IMR-90 (cell line): Measurements from ENCODE around the gene MRPL28. TPM values are rescaled to one million over a fixed set of nuclear protein-coding genes. Genes with fewer than 3 reads are reported as not detected.
A peak's percentile ranks its signal among the peaks of the same experiment; 100 is the strongest.

Source experiments
- ATAC-seq: fragments of 200-7000 bp; cut with Tn5 transposase; 2 replicates; pipeline ENCODE4 v1.9.1; 2020; ENCODE audit warnings: low read depth, mild to moderate bottlenecking, moderate library complexity
- BruUV-seq: library from RNA; stranded (reverse); fragments of 400-500 nt; replicated peaks from 2 replicates; lab custom pipeline; 2021; lab: Mats Ljungman, UMichigan
- CTCF ChIA-PET: fragments of 300-600 bp; formaldehyde crosslinking; extraction: SDS; loops from one replicate; lab custom pipeline; 2021; ENCODE audit warnings: antibody characterized with exemption; lab: Yijun Ruan, JAX
- POLR2A ChIA-PET: fragments of 300-600 bp; sonication (Branson Sonifier 250); formaldehyde crosslinking; loops from one replicate; lab custom pipeline; 2022; ENCODE audit warnings: antibody characterized with exemption; ENCODE audit not compliant: unreplicated experiment; lab: Charles Lee
- DNase-seq: peaks from one replicate; pipeline ENCODE4 v3.0.0; 2013
- H2AFZ ChIP-seq: replicated peaks from 2 replicates; pipeline ENCODE3; 2013; ENCODE audit warnings: low read length, mild to moderate bottlenecking; ENCODE audit not compliant: poor library complexity
- H2AK5ac ChIP-seq: 2 replicates; pipeline ENCODE4 v1.6.1; 2013; ENCODE audit warnings: low read depth, low read length, inconsistent platforms
- H2AK9ac ChIP-seq: replicated peaks from 2 replicates; pipeline ENCODE3; 2013; ENCODE audit warnings: mild to moderate bottlenecking, low read depth, low read length, moderate library complexity; ENCODE audit not compliant: poor library complexity
- H2BK120ac ChIP-seq: 2 replicates; pipeline ENCODE4 v1.6.1; 2013; ENCODE audit warnings: low read depth, low read length, inconsistent platforms
- H2BK15ac ChIP-seq: 3 replicates; pipeline ENCODE4 v1.6.1; 2013; ENCODE audit warnings: low read depth, low read length, inconsistent platforms
- H2BK20ac ChIP-seq: 2 replicates; pipeline ENCODE4 v1.6.1; 2013; ENCODE audit warnings: low read depth, mild to moderate bottlenecking, inconsistent platforms, low read length, moderate library complexity
- H2BK5ac ChIP-seq: 2 replicates; pipeline ENCODE4 v1.6.1; 2013; ENCODE audit warnings: mild to moderate bottlenecking, low read depth, low read length, inconsistent platforms; ENCODE audit not compliant: poor library complexity, severe bottlenecking
- H3K14ac ChIP-seq: replicated peaks from 2 replicates; pipeline ENCODE4 v1.6.1; 2013; ENCODE audit warnings: low read depth, low read length, inconsistent platforms
- H3K18ac ChIP-seq: 2 replicates; pipeline ENCODE4 v1.6.1; 2013; ENCODE audit warnings: low read depth, low read length, control low read depth
- H3K23ac ChIP-seq: 2 replicates; pipeline ENCODE4 v1.6.1; 2013; ENCODE audit warnings: low read depth, low read length, inconsistent platforms
- H3K27ac ChIP-seq: 2 replicates; pipeline ENCODE4 v1.5.1; 2013; ENCODE audit warnings: mild to moderate bottlenecking, control low read depth, low read length; ENCODE audit not compliant: insufficient read depth
- H3K27me3 ChIP-seq: 2 replicates; pipeline ENCODE4 v1.6.1; 2013; ENCODE audit warnings: low read length; ENCODE audit not compliant: control insufficient read depth, insufficient read depth
- H3K36me3 ChIP-seq: 2 replicates; pipeline ENCODE4 v1.6.1; 2013; ENCODE audit warnings: low read length, mixed read lengths; ENCODE audit not compliant: control insufficient read depth, insufficient read depth
- H3K4ac ChIP-seq: 2 replicates; pipeline ENCODE4 v1.6.1; 2013; ENCODE audit warnings: low read depth, low read length, inconsistent platforms
- H3K4me1 ChIP-seq: 2 replicates; pipeline ENCODE4 v1.6.1; 2013; ENCODE audit warnings: low read length, mixed read lengths; ENCODE audit not compliant: control insufficient read depth, insufficient read depth
- H3K4me2 ChIP-seq: 2 replicates; pipeline ENCODE4 v1.6.1; 2013; ENCODE audit warnings: low read depth, mild to moderate bottlenecking, control low read depth, low read length, moderate library complexity
- H3K4me3 ChIP-seq: 2 replicates; pipeline ENCODE4 v1.5.1; 2013; ENCODE audit warnings: low read depth, mild to moderate bottlenecking, control low read depth, low read length, moderate library complexity; ENCODE audit not compliant: insufficient read depth
- H3K56ac ChIP-seq: 2 replicates; pipeline ENCODE4 v1.6.1; 2013; ENCODE audit warnings: low read length, inconsistent platforms; ENCODE audit not compliant: insufficient read depth; ENCODE audit errors: extremely low read depth
- H3K79me1 ChIP-seq, 2 experiments: 2 replicates each; pipeline ENCODE4 v1.6.1; 2013; ENCODE audit warnings: low read length in 2 of 2, inconsistent platforms in 1 of 2, low read depth in 1 of 2
- H3K9ac ChIP-seq: 2 replicates; pipeline ENCODE4 v1.6.1; 2013; ENCODE audit warnings: low read depth, low read length, control low read depth
- H3K9me1 ChIP-seq: 2 replicates; pipeline ENCODE4 v1.6.1; 2013; ENCODE audit warnings: low read length, inconsistent platforms; ENCODE audit not compliant: insufficient read depth
- H3K9me3 ChIP-seq: 2 replicates; pipeline ENCODE4 v1.6.1; 2013; ENCODE audit warnings: low read length; ENCODE audit not compliant: control insufficient read depth, insufficient read depth
- H4K20me1 ChIP-seq: 2 replicates; pipeline ENCODE4 v1.6.1; 2013; ENCODE audit warnings: low read length, inconsistent platforms; ENCODE audit not compliant: insufficient read depth
- H4K5ac ChIP-seq: 2 replicates; pipeline ENCODE4 v1.6.1; 2013; ENCODE audit warnings: mild to moderate bottlenecking, low read depth, low read length, control low read depth
- H4K8ac ChIP-seq, 2 experiments: 2 replicates each; pipeline ENCODE4 v1.6.1; 2013; ENCODE audit warnings: low read depth in 2 of 2, low read length in 2 of 2, control low read depth in 1 of 2, inconsistent platforms in 1 of 2
- H4K91ac ChIP-seq: 2 replicates; pipeline ENCODE4 v1.6.1; 2013; ENCODE audit warnings: low read depth, low read length, inconsistent platforms; ENCODE audit not compliant: insufficient read depth
- CHD1 ChIP-seq: IDR thresholded peaks from 2 replicates; pipeline ENCODE4 v1.6.1; 2012; ENCODE audit warnings: low read depth, low read length, improper control_type of control experiment
- CTCF ChIP-seq: conservative IDR thresholded peaks from 2 replicates; pipeline ENCODE4 v1.5.1; 2012; ENCODE audit warnings: mild to moderate bottlenecking, low read depth, low read length, improper control_type of control experiment
- WGBS, 2 experiments: methylation state at CpG; one replicate each; pipeline versions ENCODE4 v1.1.5 to v1.1.7; 2013; ENCODE audit warnings: missing lambda C conversion rate in 2 of 2; ENCODE audit not compliant: insufficient read length in 1 of 2; ENCODE audit errors: extremely low coverage in 2 of 2; 5-methylcytosine and 5-hydroxymethylcytosine counted together
- dilution Hi-C: fragments of 300-500 bp; cut with HindIII; formaldehyde crosslinking; loops from one replicate; pipeline ENCODE4 v1.14.3; 2018; ENCODE audit warnings: low sequenced_read_pairs; ENCODE audit not compliant: unreplicated experiment
- in situ Hi-C: fragments of 300-500 bp; cut with MboI; formaldehyde crosslinking; loops from 3 replicates; pipeline ENCODE4 v1.14.3; 2019; ENCODE audit warnings: low sequenced_read_pairs, inconsistent platforms, mixed read lengths
- intact Hi-C: fragments of 100-400 bp; cut with micrococcal nuclease; formaldehyde crosslinking; loops from 2 replicates; pipeline ENCODE4 v1.10.0; 2022
- polyA plus RNA-seq, 3 experiments: library from polyadenylated mRNA; depleted of rRNA; stranded (reverse); fragments of >200 nt; gene quantifications; 2 replicates each; pipeline ENCODE4 v1.2.3, GENCODE V29; 2012; ENCODE audit warnings: low replicate concordance in 1 of 3
- total RNA-seq: library from RNA; depleted of rRNA; stranded (reverse); fragments of >200 nt; gene quantifications from 2 replicates; pipeline ENCODE4 v1.2.3, GENCODE V29; 2012

The MRPL28 gene
- total and polyA plus RNA-seq, 2 of the 4 experiments (the other 2 are of a cell fraction), result 104 to 181 TPM

GRCh38 chr16:386641-387156, 16.4 kb upstream of the MRPL28 start:
- Histone ChIP-seq H3K14ac (no peak overlapping the region), H3K4me1 (peaks cover 5% of the 10 kb centered on the region; the same call in 1 of the 2 replicates), H3K18ac (no peak overlapping the region), H3K4me3 (no peak overlapping the region), H3K9me1 (0 out of 2 replicates have a peak, but pooled peaks cover 3% of the 10 kb centered on the region), H4K8ac (0 out of 4 replicates have a peak overlapping the region, but pooled peaks of 1 of the 2 experiments have one; percentile 9), H4K91ac (no peak overlapping the region), H3K27ac (no peak overlapping the region), H3K9me3 (no peaks in the 10 kb centered on the region), H4K5ac (no peak overlapping the region), H2BK120ac (no peak overlapping the region), H2AFZ (no peak overlapping the region), H3K79me1 (no peaks in the 10 kb centered on the region), H3K4me2 (no peak overlapping the region), H3K27me3 (no peaks in the 10 kb centered on the region), H2BK15ac (no peak overlapping the region), H3K36me3 (no peaks in the 10 kb centered on the region), H2BK5ac (no peak overlapping the region), H3K56ac (no peak overlapping the region), H3K4ac (no peak overlapping the region), H2AK5ac (0 out of 2 replicates have a peak overlapping the region, but pooled peaks have one; percentile 26), H4K20me1 (no peaks in the 10 kb centered on the region), H2AK9ac (no peak overlapping the region), H2BK20ac (no peak overlapping the region), H3K23ac (no peak overlapping the region), H3K9ac (no peak overlapping the region)
- TF ChIP-seq CHD1 (no peak), CTCF (0 out of 2 replicates have a peak, but pooled peaks have one; percentile 17)
- DNase-seq, result no peak
- ChIA-PET CTCF (interaction anchor here (0.6 to 0.7 kb wide), 2 partner anchors 13 to 256 kb away, joined by 3 to 5 read pairs; no protein-coding TSS in a partner anchor), POLR2A (no interaction called here)
- intact Hi-C loops (no loop called here), dilution Hi-C loops (no loop called here), in situ Hi-C loops (no loop called here)
- ATAC-seq, result no peak
- 61% methylated on average over 3 of the region's 19 CpGs; no CpG with 5 or more reads in 1 of the 2 experiments for WGBS, 2 experiments
- BruUV-seq, result no TSS peak
